ENCODE measurements around the gene RPL34. TPM values are rescaled to one million over a fixed set of nuclear protein-coding genes. Genes with fewer than 3 reads are reported as not detected.

Gene RPL34
- polyA plus RNA-seq, 1 of the 3 experiments (the other 2 are of a cell fraction), result 2,955 TPM

- ChIA-PET CTCF (no interaction called here), POLR2A (no interaction called here)
- Histone ChIP-seq H3K9ac (no peak overlapping the region), H3K27ac (ENCODE audit: low read depth in 2 of 2, low read length in 1 of 2) (no peak overlapping the region), H3K4me2 (no peak overlapping the region), H3F3A (replicated peaks; ENCODE audit: insufficient read depth) (no peaks in the 10 kb centered on the region), H2AFZ (ENCODE audit: low read depth) (no peak overlapping the region), H3K9me2 (no peaks in the 10 kb centered on the region), H3K4me3 (ENCODE audit: low read depth in 2 of 2, low read length in 1 of 2) (no peak overlapping the region), H3K4me1 (ENCODE audit: control insufficient read depth in 1 of 2, insufficient read depth in 2 of 2, low read depth in 1 of 2, low read length in 1 of 2) (no peaks in the 10 kb centered on the region), H3K79me2 (ENCODE audit: insufficient read depth) (no peaks in the 10 kb centered on the region), H3K9me3 (no peaks in the 10 kb centered on the region), H3K27me3 (ENCODE audit: insufficient read depth) (no peaks in the 10 kb centered on the region), H3K36me3 (replicated peaks in 1 of 2; ENCODE audit: control insufficient read depth in 1 of 2, insufficient read depth in 2 of 2, low read length in 1 of 2) (no peaks in the 10 kb centered on the region), H4K20me1 (ENCODE audit: insufficient read depth) (no peaks in the 10 kb centered on the region)
- no peak for DNase-seq
- WGBS (ENCODE audit: low lambda C conversion rate), result 52% methylated on average over 3 of the region's 3 CpGs
- TF ChIP-seq TEAD4 (IDR thresholded peaks at IDR 0.05; ENCODE audit: borderline replicate concordance, insufficient read depth) (no peak), RFX5 (IDR thresholded peaks at IDR 0.05; ENCODE audit: low read length) (no peak), GABPA (IDR thresholded peaks at IDR 0.05; ENCODE audit: low read depth) (no peak), NRF1 (IDR thresholded peaks at IDR 0.05; ENCODE audit: low read depth, low read length) (no peak), CTCF (IDR thresholded peaks at IDR 0.05) (no peak), FOSL2 (IDR thresholded peaks at IDR 0.05; ENCODE audit: borderline replicate concordance, low read depth) (no peak), SMC3 (IDR thresholded peaks at IDR 0.05; ENCODE audit: low read depth, low read length) (no peak), PBX3 (IDR thresholded peaks at IDR 0.05) (no peak), JUND (IDR thresholded peaks at IDR 0.05) (no peak), USF1 (IDR thresholded peaks at IDR 0.05; ENCODE audit: borderline replicate concordance, low read depth) (no peak), FOXM1 (IDR thresholded peaks at IDR 0.05; ENCODE audit: low read depth) (no peak), RAD21 (IDR thresholded peaks at IDR 0.05; ENCODE audit: low read length) (no peak), ELF1 (IDR thresholded peaks at IDR 0.05) (no peak), CHD2 (IDR thresholded peaks at IDR 0.05; ENCODE audit: low read length, partially characterized antibody) (no peak), POLR2AphosphoS5 (IDR thresholded peaks at IDR 0.05; ENCODE audit: low read depth, low read length) (no peak), GATA2 (CRISPR knock-in tag; IDR thresholded peaks at IDR 0.05) (no peak), IRF3 (IDR thresholded peaks at IDR 0.05; ENCODE audit: low read depth, low read length) (no peak)
Measured at GRCh38 chr4:108601106-108601505, 19.3 kb upstream of the RPL34 start.

All from SK-N-SH (cell line).